ENCODE results near the gene EED.
A peak's percentile ranks its signal among the peaks of the same experiment; 100 is the strongest.
"Not testable (repeated sequence)": the region's sequence is repeated elsewhere in the genome, so short reads cannot be mapped to it uniquely, and the experiment has no call there.

Gene EED

GRCh38 chr11:86249307-86250098 lies 5.0 kb downstream of the EED start:
- no peak for DNase-seq

GRCh38 chr11:86251345-86251744 lies 6.8 kb downstream of the EED start:
- no peak for DNase-seq

GRCh38 chr11:86255896-86256295 lies 11.3 kb downstream of the EED start:
- no peak for DNase-seq

- no peak for DNase-seq
Measured at GRCh38 chr11:86256608-86257007, 12.1 kb downstream of the EED start.

- no peak for DNase-seq
Measured at GRCh38 chr11:86257446-86257845, 12.9 kb downstream of the EED start.

- DNase-seq, result no peak
Measured at GRCh38 chr11:86259730-86260129, 15.2 kb downstream of the EED start.

GRCh38 chr11:86261328-86261727 lies 16.8 kb downstream of the EED start:
- DNase-seq, result no peak

GRCh38 chr11:86262387-86262786 lies 17.8 kb downstream of the EED start:
- DNase-seq, result no peak

GRCh38 chr11:86264649-86265048 lies 20.1 kb downstream of the EED start:
- DNase-seq, result no peak

- DNase-seq, result no peak
Measured at GRCh38 chr11:86265194-86265593, 20.6 kb downstream of the EED start.

GRCh38 chr11:86269645-86270044 lies 25.1 kb downstream of the EED start:
- DNase-seq, result no peak

- no peak for DNase-seq
Measured at GRCh38 chr11:86274503-86274902, 29.9 kb downstream of the EED start.

GRCh38 chr11:86274999-86275398 lies 30.4 kb downstream of the EED start:
- no peak for DNase-seq

- DNase-seq, result no peak
Measured at GRCh38 chr11:86275493-86276370, 31.2 kb downstream of the EED start.

- no peak for DNase-seq
Measured at GRCh38 chr11:86277741-86278140, 33.2 kb downstream of the EED start.

GRCh38 chr11:86278226-86278625 lies 33.7 kb downstream of the EED start:
- no peak for DNase-seq

GRCh38 chr11:86279747-86280146 lies 35.2 kb downstream of the EED start:
- no peak for DNase-seq

GRCh38 chr11:86287468-86287796 lies 42.9 kb downstream of the EED start:
- DNase-seq, result no peak

GRCh38 chr11:86288776-86289507 lies 44.4 kb downstream of the EED start:
- DNase-seq, result no peak

- not testable (repeated sequence) for DNase-seq
Measured at GRCh38 chr11:86289508-86290280, 45.1 kb downstream of the EED start.

- DNase-seq, result peak; percentile 60
Measured at GRCh38 chr11:86291466-86292262, 47.1 kb downstream of the EED start.
